Measurements from ENCODE around the gene MBNL1.

- TF ChIP-seq CTCF (IDR thresholded peaks at IDR 0.05): no peak
- TF ChIP-seq POLR2A (IDR thresholded peaks at IDR 0.05): no peak
Measured at GRCh38 chr3:152472672-152472954, 203.9 kb downstream of the MBNL1 start.
